ENCODE measurements around the gene MAGI2. TPM values are rescaled to one million over a fixed set of nuclear protein-coding genes. Genes with fewer than 3 reads are reported as not detected.

The MAGI2 gene
- total RNA-seq, 2 donors from 2014 or later: 3.9 to 10.5 TPM

DNA sequence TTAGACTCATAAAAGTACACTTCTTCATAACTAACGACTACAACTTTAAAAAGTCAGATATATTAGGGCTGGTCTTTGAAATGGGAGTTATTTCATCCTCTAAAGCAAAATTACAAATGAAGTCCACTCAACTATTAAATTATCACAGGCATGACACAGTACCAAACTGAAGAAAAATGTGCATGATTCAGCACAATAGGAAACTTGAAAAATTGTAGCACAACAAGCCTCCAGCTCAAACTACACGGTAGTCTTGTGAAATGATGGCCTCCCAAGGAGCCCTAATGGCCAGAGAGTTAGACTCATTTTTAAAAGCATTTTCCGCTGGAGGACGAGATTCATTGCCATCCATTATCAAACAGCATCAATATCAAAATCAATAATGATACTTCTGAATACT, 76.4 kb downstream of the MAGI2 start:
- H3K27me3 ChIP-seq: no peaks in the 10 kb centered on the region
- ATAC-seq (no peak), DNase-seq (no peak)
- intact Hi-C loops (cut with DNase I): no loop called here
- H3K9me3 ChIP-seq: no peaks in the 10 kb centered on the region
- no peaks in the 10 kb centered on the region for H3K4me1 ChIP-seq
- TF ChIP-seq, protein P1, sequence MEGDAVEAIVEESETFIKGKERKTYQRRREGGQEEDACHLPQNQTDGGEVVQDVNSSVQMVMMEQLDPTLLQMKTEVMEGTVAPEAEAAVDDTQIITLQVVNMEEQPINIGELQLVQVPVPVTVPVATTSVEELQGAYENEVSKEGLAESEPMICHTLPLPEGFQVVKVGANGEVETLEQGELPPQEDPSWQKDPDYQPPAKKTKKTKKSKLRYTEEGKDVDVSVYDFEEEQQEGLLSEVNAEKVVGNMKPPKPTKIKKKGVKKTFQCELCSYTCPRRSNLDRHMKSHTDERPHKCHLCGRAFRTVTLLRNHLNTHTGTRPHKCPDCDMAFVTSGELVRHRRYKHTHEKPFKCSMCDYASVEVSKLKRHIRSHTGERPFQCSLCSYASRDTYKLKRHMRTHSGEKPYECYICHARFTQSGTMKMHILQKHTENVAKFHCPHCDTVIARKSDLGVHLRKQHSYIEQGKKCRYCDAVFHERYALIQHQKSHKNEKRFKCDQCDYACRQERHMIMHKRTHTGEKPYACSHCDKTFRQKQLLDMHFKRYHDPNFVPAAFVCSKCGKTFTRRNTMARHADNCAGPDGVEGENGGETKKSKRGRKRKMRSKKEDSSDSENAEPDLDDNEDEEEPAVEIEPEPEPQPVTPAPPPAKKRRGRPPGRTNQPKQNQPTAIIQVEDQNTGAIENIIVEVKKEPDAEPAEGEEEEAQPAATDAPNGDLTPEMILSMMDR (IDR thresholded peaks at IDR 0.05): no peak
- no peak for TF ChIP-seq POLR2A (IDR thresholded peaks at IDR 0.05)
- H3K36me3 ChIP-seq (replicated peaks in 1 of 2; ENCODE audit: insufficient read depth in 1 of 2, low read depth in 2 of 2): no peaks in the 10 kb centered on the region
- H3K4me3 ChIP-seq: no peak overlapping the region
- H3K27ac ChIP-seq: no peak overlapping the region
- 47 to 57% methylated on average over 4 of the region's 4 CpGs for WGBS, 2 donors

DNA sequence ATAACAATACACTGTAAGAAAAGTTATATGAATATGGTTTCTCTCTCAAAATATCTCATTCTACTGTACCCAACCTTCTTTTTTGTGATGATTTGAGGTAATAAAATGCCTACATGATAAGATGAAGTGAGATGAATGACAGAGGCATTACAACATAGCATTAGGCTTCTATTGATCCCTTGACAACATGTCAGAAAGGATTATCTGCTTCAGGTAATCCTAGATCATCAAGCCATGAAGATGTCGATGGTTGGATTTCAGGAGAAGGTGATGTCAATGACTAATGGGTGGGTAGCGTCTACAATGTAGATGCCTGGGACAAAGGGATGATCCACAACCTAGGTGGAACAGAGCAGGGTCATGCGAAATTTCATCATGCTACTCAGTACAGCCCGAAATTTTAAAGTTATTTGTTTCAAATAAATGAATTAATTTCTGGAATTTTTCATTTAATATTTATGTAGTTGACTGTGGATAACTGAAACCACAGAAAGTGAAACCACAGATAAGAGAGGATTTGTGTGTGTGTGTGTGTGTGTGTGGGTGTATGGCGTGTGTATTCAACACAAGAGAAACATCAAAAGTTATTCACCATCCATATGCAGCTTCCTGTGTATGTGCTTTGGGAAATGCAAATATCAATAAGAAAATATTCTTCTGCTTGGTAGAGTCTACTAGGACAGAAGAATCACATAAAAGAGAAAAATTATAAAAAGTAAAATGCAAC, 77.0 kb downstream of the MAGI2 start:
- no peak for ATAC-seq
- no peaks in the 10 kb centered on the region for H3K4me1 ChIP-seq
- H3K27me3 ChIP-seq: no peaks in the 10 kb centered on the region
- intact Hi-C loops (cut with DNase I): no loop called here
- H3K36me3 ChIP-seq (replicated peaks in 1 of 2; ENCODE audit: insufficient read depth in 1 of 2, low read depth in 2 of 2): no peaks in the 10 kb centered on the region
- no peak for TF ChIP-seq POLR2A (IDR thresholded peaks at IDR 0.05)
- TF ChIP-seq, protein P1 (IDR thresholded peaks at IDR 0.05): no peak
- no peak for DNase-seq
- no peaks in the 10 kb centered on the region for H3K9me3 ChIP-seq
- no peak overlapping the region for H3K4me3 ChIP-seq
- H3K27ac ChIP-seq: no peak overlapping the region
- 58 to 59% methylated on average over 5 of the region's 5 CpGs for WGBS, 2 donors

DNA sequence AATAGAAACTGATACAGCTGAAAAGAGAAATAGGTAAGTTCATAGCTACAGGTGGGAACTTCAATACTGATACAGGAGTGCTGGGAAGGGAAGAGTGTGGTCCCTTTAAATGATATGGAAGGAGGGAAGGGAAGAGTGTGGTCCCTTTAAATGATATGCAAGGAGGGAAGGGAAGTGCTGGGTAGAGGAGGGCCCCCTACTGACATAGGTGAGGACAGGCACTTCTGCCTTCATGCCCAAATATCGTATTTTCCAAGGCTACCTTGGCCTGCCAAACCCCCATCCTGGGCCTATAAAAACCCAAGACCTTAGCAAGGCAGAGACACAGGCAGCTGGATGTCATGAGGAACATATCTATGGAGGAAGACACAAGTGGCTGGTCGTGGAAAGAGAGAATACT, 92.3 kb downstream of the MAGI2 start:
- Histone ChIP-seq H3K9me3 (no peaks in the 10 kb centered on the region), H3K27me3 (no peaks in the 10 kb centered on the region), H3K36me3 (replicated peaks in 1 of 2; ENCODE audit: insufficient read depth in 1 of 2, low read depth in 2 of 2) (no peaks in the 10 kb centered on the region), H3K4me3 (no peak overlapping the region), H3K4me1 (no peaks in the 10 kb centered on the region), H3K27ac (no peak overlapping the region)
- ATAC-seq (no peak), DNase-seq (no peak)
- TF ChIP-seq POLR2A (IDR thresholded peaks at IDR 0.05): no peak
- WGBS, 2 donors: 44 to 60% methylated on average over 2 of the region's 2 CpGs
- intact Hi-C loops (cut with DNase I): no loop called here

DNA sequence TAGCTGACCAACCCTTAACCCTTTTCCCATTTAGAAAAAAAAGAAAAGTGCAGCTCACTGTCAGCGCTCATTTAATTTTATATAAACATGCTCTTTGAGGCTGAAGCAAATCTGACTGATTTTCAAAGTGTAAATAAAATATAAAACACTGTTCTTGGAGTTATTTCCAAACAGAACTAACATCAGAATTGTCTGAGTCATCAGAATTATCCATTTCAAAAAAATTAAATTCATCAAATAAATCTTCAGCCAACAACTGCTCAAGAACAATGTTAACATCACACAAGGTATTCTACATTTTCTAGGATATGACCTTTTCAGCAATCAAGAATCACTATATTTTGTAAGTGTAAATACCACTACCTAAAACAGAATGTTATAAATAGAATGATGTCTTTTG, 93.6 kb downstream of the MAGI2 start:
- no peaks in the 10 kb centered on the region for H3K36me3 ChIP-seq (replicated peaks in 1 of 2; ENCODE audit: insufficient read depth in 1 of 2, low read depth in 2 of 2)
- no peak for ATAC-seq
- WGBS, 2 donors: 87 to 93% methylated on average over 1 of the region's 1 CpG

DNA sequence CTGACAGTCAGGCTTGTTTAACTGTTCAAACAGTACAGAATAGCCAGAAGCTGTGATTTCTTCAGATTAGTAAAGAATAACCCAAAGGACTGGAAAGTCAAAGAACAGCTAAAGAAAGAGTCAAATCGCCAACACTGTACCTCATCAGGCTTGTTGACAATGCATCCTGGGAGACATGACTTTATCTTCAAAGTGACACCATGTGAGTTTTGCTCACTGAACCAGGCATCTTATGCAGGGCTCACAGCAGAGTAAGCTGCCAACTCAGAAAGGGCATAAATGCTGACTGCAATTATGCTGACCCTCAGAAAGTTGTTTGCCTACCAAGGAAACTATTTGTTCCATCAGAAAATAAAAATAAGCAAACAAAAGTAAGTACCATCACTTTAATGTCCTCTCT, 96.4 kb downstream of the MAGI2 start:
- no peaks in the 10 kb centered on the region for H3K4me1 ChIP-seq
- H3K36me3 ChIP-seq (replicated peaks in 1 of 2; ENCODE audit: insufficient read depth in 1 of 2, low read depth in 2 of 2): no peaks in the 10 kb centered on the region
- TF ChIP-seq POLR2A (IDR thresholded peaks at IDR 0.05): no peak
- TF ChIP-seq, protein P1 (IDR thresholded peaks at IDR 0.05): no peak
- ATAC-seq (no peak), DNase-seq (no peak)
- no peak overlapping the region for H3K27ac ChIP-seq
- 34 to 35% methylated on average over 1 of the region's 1 CpG for WGBS, 2 donors
- intact Hi-C loops (cut with DNase I): no loop called here
- no peaks in the 10 kb centered on the region for H3K27me3 ChIP-seq
- no peaks in the 10 kb centered on the region for H3K9me3 ChIP-seq
- H3K4me3 ChIP-seq: no peak overlapping the region

More for the DNA sequence above, 93.6 kb downstream of the MAGI2 start:
- Histone ChIP-seq H3K27ac (no peak overlapping the region), H3K4me3 (no peak overlapping the region), H3K27me3 (no peaks in the 10 kb centered on the region), H3K4me1 (no peaks in the 10 kb centered on the region), H3K9me3 (no peaks in the 10 kb centered on the region)
- no peak for DNase-seq
- TF ChIP-seq, protein P1 (IDR thresholded peaks at IDR 0.05): no peak
- no peak for TF ChIP-seq POLR2A (IDR thresholded peaks at IDR 0.05)
- intact Hi-C loops (cut with DNase I): no loop called here

Measured in body of pancreas (tissue), 4 donors.